ENCODE data around the gene CALM1. TPM values are rescaled to one million over a fixed set of nuclear protein-coding genes. Genes with fewer than 3 reads are reported as not detected.
A peak's percentile ranks its signal among the peaks of the same experiment; 100 is the strongest.

Gene CALM1
- polyA plus RNA-seq, 1 donor from 2014 or later, result 373 TPM

GRCh38 chr14:90450667-90451066 lies 53.8 kb downstream of the CALM1 start:
- Histone ChIP-seq H3K27ac (ENCODE audit: low read length) (no peak overlapping the region), H4K20me1 (ENCODE audit: insufficient read depth) (no peaks in the 10 kb centered on the region), H3K79me2 (replicated peaks; ENCODE audit: insufficient read depth, low read length) (no peaks in the 10 kb centered on the region), H2AFZ (ENCODE audit: low read depth, low read length) (no peak overlapping the region), H3K9ac (ENCODE audit: low read length) (no peak overlapping the region), H3K4me3 (ENCODE audit: low read length) (no peak overlapping the region), H3K9me3 (ENCODE audit: low read length) (peaks cover 5% of the 10 kb centered on the region), H3K36me3 (ENCODE audit: insufficient read depth, low read length) (no peaks in the 10 kb centered on the region), H3F3A (ENCODE audit: insufficient read depth, low read length, poor library complexity, severe bottlenecking) (no peaks in the 10 kb centered on the region), H3K4me2 (ENCODE audit: low read length) (no peak overlapping the region), H3K9me2 (ENCODE audit: insufficient read depth, low read length) (no peaks in the 10 kb centered on the region), H3K27me3 (ENCODE audit: insufficient read depth, low read depth, low read length) (no peaks in the 10 kb centered on the region)
- TF ChIP-seq CTCF (IDR thresholded peaks at IDR 0.05; ENCODE audit: poor library complexity, severe bottlenecking) (no peak), MXI1 (conservative IDR thresholded peaks at IDR 0.05; ENCODE audit: poor library complexity, severe bottlenecking) (no peak), POLR2AphosphoS5 (IDR thresholded peaks at IDR 0.05) (peak; percentile 69), EZH2 (IDR thresholded peaks at IDR 0.05; ENCODE audit: borderline replicate concordance, insufficient read depth, low read length, poor library complexity, severe bottlenecking) (no peak)
- TF ChIP-seq, protein P1, sequence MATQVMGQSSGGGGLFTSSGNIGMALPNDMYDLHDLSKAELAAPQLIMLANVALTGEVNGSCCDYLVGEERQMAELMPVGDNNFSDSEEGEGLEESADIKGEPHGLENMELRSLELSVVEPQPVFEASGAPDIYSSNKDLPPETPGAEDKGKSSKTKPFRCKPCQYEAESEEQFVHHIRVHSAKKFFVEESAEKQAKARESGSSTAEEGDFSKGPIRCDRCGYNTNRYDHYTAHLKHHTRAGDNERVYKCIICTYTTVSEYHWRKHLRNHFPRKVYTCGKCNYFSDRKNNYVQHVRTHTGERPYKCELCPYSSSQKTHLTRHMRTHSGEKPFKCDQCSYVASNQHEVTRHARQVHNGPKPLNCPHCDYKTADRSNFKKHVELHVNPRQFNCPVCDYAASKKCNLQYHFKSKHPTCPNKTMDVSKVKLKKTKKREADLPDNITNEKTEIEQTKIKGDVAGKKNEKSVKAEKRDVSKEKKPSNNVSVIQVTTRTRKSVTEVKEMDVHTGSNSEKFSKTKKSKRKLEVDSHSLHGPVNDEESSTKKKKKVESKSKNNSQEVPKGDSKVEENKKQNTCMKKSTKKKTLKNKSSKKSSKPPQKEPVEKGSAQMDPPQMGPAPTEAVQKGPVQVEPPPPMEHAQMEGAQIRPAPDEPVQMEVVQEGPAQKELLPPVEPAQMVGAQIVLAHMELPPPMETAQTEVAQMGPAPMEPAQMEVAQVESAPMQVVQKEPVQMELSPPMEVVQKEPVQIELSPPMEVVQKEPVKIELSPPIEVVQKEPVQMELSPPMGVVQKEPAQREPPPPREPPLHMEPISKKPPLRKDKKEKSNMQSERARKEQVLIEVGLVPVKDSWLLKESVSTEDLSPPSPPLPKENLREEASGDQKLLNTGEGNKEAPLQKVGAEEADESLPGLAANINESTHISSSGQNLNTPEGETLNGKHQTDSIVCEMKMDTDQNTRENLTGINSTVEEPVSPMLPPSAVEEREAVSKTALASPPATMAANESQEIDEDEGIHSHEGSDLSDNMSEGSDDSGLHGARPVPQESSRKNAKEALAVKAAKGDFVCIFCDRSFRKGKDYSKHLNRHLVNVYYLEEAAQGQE (IDR thresholded peaks at IDR 0.05; ENCODE audit: borderline replicate concordance), result no peak

- no peak overlapping the region for H3K4me2 ChIP-seq (ENCODE audit: low read length)
- TF ChIP-seq RAD21 (conservative IDR thresholded peaks at IDR 0.05) (no peak), POLR2AphosphoS5 (IDR thresholded peaks at IDR 0.05) (no peak), SMC3 (conservative IDR thresholded peaks at IDR 0.05; ENCODE audit: poor library complexity) (no peak), MXI1 (conservative IDR thresholded peaks at IDR 0.05; ENCODE audit: poor library complexity, severe bottlenecking) (no peak), CTCF (IDR thresholded peaks at IDR 0.05; ENCODE audit: poor library complexity, severe bottlenecking) (no peak), EZH2 (IDR thresholded peaks at IDR 0.05; ENCODE audit: borderline replicate concordance, insufficient read depth, low read length, poor library complexity, severe bottlenecking) (no peak), EP300 (conservative IDR thresholded peaks at IDR 0.05; ENCODE audit: poor library complexity, severe bottlenecking) (no peak), TAF1 (IDR thresholded peaks at IDR 0.05; ENCODE audit: low read depth) (no peak)
- TF ChIP-seq, protein P1 (IDR thresholded peaks at IDR 0.05; ENCODE audit: borderline replicate concordance), result no peak
- H3K79me2 ChIP-seq (replicated peaks; ENCODE audit: insufficient read depth, low read length), result no peaks in the 10 kb centered on the region
- no peak overlapping the region for H3K9ac ChIP-seq (ENCODE audit: low read length)
- no peak overlapping the region for H2AFZ ChIP-seq (ENCODE audit: low read depth, low read length)
- no peaks in the 10 kb centered on the region for H3K36me3 ChIP-seq (ENCODE audit: insufficient read depth, low read length)
- H3K27ac ChIP-seq (ENCODE audit: low read length), result no peak overlapping the region
- H3K27me3 ChIP-seq (ENCODE audit: insufficient read depth, low read depth, low read length), result no peaks in the 10 kb centered on the region
- no peaks in the 10 kb centered on the region for H3F3A ChIP-seq (ENCODE audit: insufficient read depth, low read length, poor library complexity, severe bottlenecking)
- no peak overlapping the region for H3K4me3 ChIP-seq (ENCODE audit: low read length)
- H4K20me1 ChIP-seq (ENCODE audit: insufficient read depth), result no peaks in the 10 kb centered on the region
- H3K9me3 ChIP-seq (ENCODE audit: low read length), result peaks cover 5% of the 10 kb centered on the region
- H3K9me2 ChIP-seq (ENCODE audit: insufficient read depth, low read length), result no peaks in the 10 kb centered on the region
Measured at GRCh38 chr14:90451443-90451842, 54.6 kb downstream of the CALM1 start.

All from neural cell (in vitro differentiated cells).